Smooth muscle cell (in vitro differentiated cells): Measurements from ENCODE around the gene DNAI1. TPM values are rescaled to one million over a fixed set of nuclear protein-coding genes. Genes with fewer than 3 reads are reported as not detected.
"Not testable (repeated sequence)": the region's sequence is repeated elsewhere in the genome, so short reads cannot be mapped to it uniquely, and the experiment has no call there.

ENCODE experiments used
- DNase-seq: peaks from one replicate; lab custom pipeline; 2025; ENCODE audit not compliant: unreplicated experiment; lab: John Stamatoyannopoulos, UW
- H2AFZ ChIP-seq: fragments of 200-600 bp; sonication (generic); 2 replicates; pipeline ENCODE4 v1.6.0; 2016; ENCODE audit warnings: antibody characterized with exemption, low read depth, mild to moderate bottlenecking
- H3F3A ChIP-seq: fragments of 200-600 bp; sonication (generic); 2 replicates; pipeline ENCODE4 v1.6.0; 2017; ENCODE audit warnings: antibody characterized with exemption, low read depth
- H3K27ac ChIP-seq: fragments of 200-600 bp; sonication (generic); 2 replicates; pipeline ENCODE4 v1.5.1; 2016; ENCODE audit warnings: low read depth, mild to moderate bottlenecking
- H3K27me3 ChIP-seq: fragments of 200-600 bp; sonication (generic); 2 replicates; pipeline ENCODE4 v1.6.1; 2016; ENCODE audit warnings: low read depth, mild to moderate bottlenecking
- H3K36me3 ChIP-seq: fragments of 200-600 bp; sonication (generic); 2 replicates; pipeline ENCODE4 v1.5.1; 2016; ENCODE audit warnings: low read depth
- H3K4me1 ChIP-seq: fragments of 200-600 bp; sonication (generic); 2 replicates; pipeline ENCODE4 v1.5.1; 2016; ENCODE audit warnings: low read depth
- H3K4me2 ChIP-seq: fragments of 200-600 bp; sonication (generic); 2 replicates; pipeline ENCODE4 v1.6.0; 2016; ENCODE audit warnings: mild to moderate bottlenecking
- H3K4me3 ChIP-seq: fragments of 200-600 bp; sonication (generic); 2 replicates; pipeline ENCODE4 v1.5.1; 2016; ENCODE audit warnings: mild to moderate bottlenecking
- H3K79me2 ChIP-seq: fragments of 200-600 bp; sonication (generic); 2 replicates; pipeline ENCODE4 v1.6.0; 2016; ENCODE audit warnings: low read depth, mild to moderate bottlenecking
- H3K9ac ChIP-seq: fragments of 200-600 bp; sonication (generic); 2 replicates; pipeline ENCODE4 v1.6.0; 2016; ENCODE audit warnings: low read depth
- H3K9me3 ChIP-seq: fragments of 200-600 bp; sonication (generic); replicated peaks from 2 replicates; pipeline ENCODE4 v1.5.1; 2016; ENCODE audit warnings: low read depth
- H4K20me1 ChIP-seq: fragments of 200-600 bp; sonication (generic); 2 replicates; pipeline ENCODE4 v1.6.0; 2016; ENCODE audit warnings: low read depth
- CTCF ChIP-seq: fragments of 200-600 bp; sonication (generic); IDR thresholded peaks from 2 replicates; pipeline ENCODE4 v1.5.1; 2017; ENCODE audit warnings: borderline replicate concordance, mild to moderate bottlenecking, antibody characterized with exemption; ENCODE audit not compliant: insufficient read depth, poor library complexity, severe bottlenecking
- WGBS: methylation state at CpG from one replicate; pipeline ENCODE4 v1.1.7; 2016; ENCODE audit warnings: low lambda C conversion rate; 5-methylcytosine and 5-hydroxymethylcytosine counted together
- polyA plus RNA-seq: library from polyadenylated mRNA; unstranded; fragments of >200 nt; fragmentation: Nextera tagmentation; extraction: Ambion mirVana; gene quantifications from 2 replicates; pipeline ENCODE4 v1.2.1, GENCODE V29; 2016
- total RNA-seq: library from RNA; depleted of rRNA; stranded (reverse); fragments of >200 nt; gene quantifications from 2 replicates; pipeline ENCODE4 v1.2.3, GENCODE V29; 2014

The DNAI1 gene
- total and polyA plus RNA-seq, 2 experiments from 2014 or later, result 0.31 TPM; not detected in 1

- no peaks in the 10 kb centered on the region for H3K36me3 ChIP-seq
- peak within 1 kb of the TSS; percentile 54 for H3K4me3 ChIP-seq
- H3K9ac ChIP-seq, result no peak within 1 kb of the TSS
- H2AFZ ChIP-seq, result peak within 1 kb of the TSS; percentile 84
- H4K20me1 ChIP-seq, result no peaks in the 10 kb centered on the region
- peak within 1 kb of the TSS; percentile 89 for H3K4me2 ChIP-seq
- H3F3A ChIP-seq, result no peaks in the 10 kb centered on the region
- no peaks in the 10 kb centered on the region for H3K9me3 ChIP-seq
- H3K79me2 ChIP-seq, result no peaks in the 10 kb centered on the region
- TF ChIP-seq CTCF, result no peak
- no peaks in the 10 kb centered on the region for H3K4me1 ChIP-seq
- H3K27me3 ChIP-seq, result peaks cover 13% of the 10 kb centered on the region
- peak; percentile 84 for DNase-seq
- WGBS, result 6% methylated on average over 61 of the region's 63 CpGs
- no peak within 1 kb of the TSS for H3K27ac ChIP-seq
Observed at GRCh38 chr9:34522971-34523797, 64.6 kb downstream of the DNAI1 start, which contains the start of gene ENHO. Gene ENHO, minus strand, starts transcription at chr9:34522990. Its CDS starts 1,295 bp downstream, at chr9:34521695.

GRCh38 chr9:34524349-34524748, 65.7 kb downstream of the DNAI1 start:
- H3F3A ChIP-seq, result no peaks in the 10 kb centered on the region
- no peak overlapping the region for H3K27ac ChIP-seq
- H3K27me3 ChIP-seq, result peaks cover 13% of the 10 kb centered on the region
- H4K20me1 ChIP-seq, result no peaks in the 10 kb centered on the region
- DNase-seq, result no peak
- H3K4me1 ChIP-seq, result no peaks in the 10 kb centered on the region
- no peaks in the 10 kb centered on the region for H3K9me3 ChIP-seq
- no peak overlapping the region for H3K9ac ChIP-seq
- no peak overlapping the region for H3K4me3 ChIP-seq
- H2AFZ ChIP-seq, result no peak overlapping the region
- H3K4me2 ChIP-seq, result no peak overlapping the region
- TF ChIP-seq CTCF, result no peak
- H3K79me2 ChIP-seq, result no peaks in the 10 kb centered on the region
- 94% methylated on average over 3 of the region's 3 CpGs for WGBS
- no peaks in the 10 kb centered on the region for H3K36me3 ChIP-seq

GRCh38 chr9:34526026-34526425, 67.4 kb downstream of the DNAI1 start:
- Histone ChIP-seq H3K9ac (no peak overlapping the region), H3K4me2 (no peak overlapping the region), H3K79me2 (no peaks in the 10 kb centered on the region), H3K4me3 (no peak overlapping the region), H3K4me1 (no peaks in the 10 kb centered on the region), H3K9me3 (no peaks in the 10 kb centered on the region), H2AFZ (no peak overlapping the region), H3K27me3 (peaks cover 12% of the 10 kb centered on the region), H3K36me3 (no peaks in the 10 kb centered on the region), H3K27ac (no peak overlapping the region), H4K20me1 (no peaks in the 10 kb centered on the region), H3F3A (no peaks in the 10 kb centered on the region)
- WGBS, result 93% methylated on average over 2 of the region's 2 CpGs
- TF ChIP-seq CTCF, result no peak
- no peak for DNase-seq

- 89% methylated on average over 8 of the region's 8 CpGs for WGBS
- not testable (repeated sequence) for H3K9me3 ChIP-seq, H3K9ac ChIP-seq, H3F3A ChIP-seq, H3K4me3 ChIP-seq, H3K4me1 ChIP-seq, H2AFZ ChIP-seq, DNase-seq, H3K36me3 ChIP-seq, H4K20me1 ChIP-seq, H3K27ac ChIP-seq, H3K4me2 ChIP-seq, H3K27me3 ChIP-seq, H3K79me2 ChIP-seq
Observed at GRCh38 chr9:34532041-34532440, 73.4 kb downstream of the DNAI1 start.
